GM12801 (cell line): ENCODE measurements around the gene TBCC.

Experiments used
- CTCF ChIP-seq: IDR thresholded peaks from one replicate; pipeline ENCODE4 v1.5.1; 2011; ENCODE audit warnings: control low read depth; ENCODE audit not compliant: insufficient read length; ENCODE audit errors: extremely low read depth

Gene TBCC

GRCh38 chr6:42742116-42742894, 3.6 kb downstream of the TBCC start:
- TF ChIP-seq CTCF, result no peak

- no peak for TF ChIP-seq CTCF
These were observed 5.2 kb downstream of the TBCC start for GRCh38 chr6:42740725-42741124.

GRCh38 chr6:42735976-42736375, 9.9 kb downstream of the TBCC start:
- no peak for TF ChIP-seq CTCF

GRCh38 chr6:42729731-42730130, 16.2 kb downstream of the TBCC start:
- no peak for TF ChIP-seq CTCF

GRCh38 chr6:42727627-42728026, 18.3 kb downstream of the TBCC start:
- no peak for TF ChIP-seq CTCF

- TF ChIP-seq CTCF, result no peak
These were observed 18.8 kb downstream of the TBCC start for GRCh38 chr6:42727087-42727611.

- no peak for TF ChIP-seq CTCF
These were observed 19.3 kb downstream of the TBCC start for GRCh38 chr6:42726485-42727086.
